H9 (cell line): ENCODE data around the gene INTS4. TPM values are rescaled to one million over a fixed set of nuclear protein-coding genes. Genes with fewer than 3 reads are reported as not detected.

Experiments used
- DNase-seq: peaks from one replicate; pipeline ENCODE4 v3.0.0-alpha.2; 2017
- H2AFZ ChIP-seq: one replicate; pipeline ENCODE4 v1.6.1; 2013; ENCODE audit warnings: mild to moderate bottlenecking, low read length, control low read depth, moderate library complexity
- H2AK5ac ChIP-seq: 2 replicates; pipeline ENCODE4 v1.6.1; 2013; ENCODE audit warnings: low read length, control low read depth, mixed read lengths; ENCODE audit not compliant: insufficient read length
- H2BK120ac ChIP-seq: one replicate; pipeline ENCODE4 v1.6.1; 2013; ENCODE audit warnings: low read depth, mild to moderate bottlenecking, low read length, control low read depth, inconsistent platforms; ENCODE audit not compliant: poor library complexity, severe bottlenecking
- H2BK12ac ChIP-seq: 2 replicates; pipeline ENCODE4 v1.6.1; 2013; ENCODE audit warnings: low read length, control low read depth, mixed read lengths, low read depth; ENCODE audit not compliant: insufficient read length
- H2BK15ac ChIP-seq: 2 replicates; pipeline ENCODE4 v1.6.1; 2013; ENCODE audit warnings: low read depth, low read length, control low read depth
- H2BK20ac ChIP-seq: one replicate; pipeline ENCODE4 v1.6.1; 2013; ENCODE audit warnings: low read depth, mild to moderate bottlenecking, low read length, control low read depth, inconsistent platforms; ENCODE audit not compliant: poor library complexity, severe bottlenecking
- H2BK5ac ChIP-seq: 2 replicates; pipeline ENCODE4 v1.6.1; 2013; ENCODE audit warnings: low read length, control low read depth, mixed read lengths; ENCODE audit not compliant: insufficient read length
- H3K14ac ChIP-seq: 2 replicates; pipeline ENCODE4 v1.6.1; 2013; ENCODE audit warnings: low read length, control low read depth; ENCODE audit not compliant: insufficient read depth
- H3K18ac ChIP-seq: 2 replicates; pipeline ENCODE4 v1.6.1; 2013; ENCODE audit warnings: low read depth, mild to moderate bottlenecking, mixed read lengths, low read length, control low read depth; ENCODE audit not compliant: insufficient read length
- H3K23ac ChIP-seq: 2 replicates; pipeline ENCODE4 v1.6.1; 2013; ENCODE audit warnings: low read length, control low read depth, mixed read lengths, low read depth; ENCODE audit not compliant: insufficient read length
- H3K23me2 ChIP-seq: 2 replicates; pipeline ENCODE4 v1.6.1; 2013; ENCODE audit warnings: low read depth, mild to moderate bottlenecking, mixed read lengths, low read length, control low read depth; ENCODE audit not compliant: insufficient read length, poor library complexity, severe bottlenecking
- H3K27ac ChIP-seq: 2 replicates; pipeline ENCODE4 v1.5.1; 2013; ENCODE audit warnings: low read length, control low read depth, mixed read lengths, low read depth; ENCODE audit not compliant: insufficient read length
- H3K27me3 ChIP-seq: 2 replicates; pipeline ENCODE4 v1.6.1; 2013; ENCODE audit warnings: low read length, control low read depth, inconsistent platforms; ENCODE audit not compliant: insufficient read depth
- H3K4ac ChIP-seq: 2 replicates; pipeline ENCODE4 v1.6.1; 2013; ENCODE audit warnings: low read depth, mild to moderate bottlenecking, control low read depth, inconsistent platforms, low read length, moderate library complexity
- H3K4me1 ChIP-seq: 2 replicates; pipeline ENCODE4 v1.6.1; 2013; ENCODE audit warnings: low read length, control low read depth, inconsistent platforms; ENCODE audit not compliant: insufficient read depth
- H3K4me2 ChIP-seq: 2 replicates; pipeline ENCODE4 v1.6.1; 2013; ENCODE audit warnings: low read length, control low read depth, mixed read lengths; ENCODE audit not compliant: insufficient read length, insufficient read depth
- H3K56ac ChIP-seq: 2 replicates; pipeline ENCODE4 v1.6.1; 2013; ENCODE audit warnings: low read depth, mild to moderate bottlenecking, mixed read lengths, low read length, control low read depth; ENCODE audit not compliant: insufficient read length
- H3K79me1 ChIP-seq: 2 replicates; pipeline ENCODE4 v1.6.1; 2013; ENCODE audit warnings: low read depth, mild to moderate bottlenecking, moderate library complexity, low read length, control low read depth, inconsistent platforms; ENCODE audit not compliant: insufficient read depth, poor library complexity, severe bottlenecking
- H3K79me2 ChIP-seq: 2 replicates; pipeline ENCODE4 v1.6.1; 2013; ENCODE audit warnings: low read length, control low read depth, inconsistent platforms; ENCODE audit not compliant: insufficient read depth
- H3K9ac ChIP-seq: 2 replicates; pipeline ENCODE4 v1.6.1; 2013; ENCODE audit warnings: low read length, control low read depth, mixed read lengths; ENCODE audit not compliant: insufficient read length; ENCODE audit errors: extremely low read depth
- H3K9me3 ChIP-seq: one replicate; pipeline ENCODE4 v1.6.1; 2013; ENCODE audit warnings: low read depth, low read length, inconsistent platforms; ENCODE audit not compliant: control insufficient read depth
- H3T11ph ChIP-seq: one replicate; pipeline ENCODE4 v1.6.1; 2013; ENCODE audit warnings: mild to moderate bottlenecking, low read length, control low read depth, inconsistent platforms
- H4K20me1 ChIP-seq: one replicate; pipeline ENCODE4 v1.6.1; 2013; ENCODE audit not compliant: control insufficient read depth, insufficient read length, insufficient read depth
- H4K5ac ChIP-seq: 2 replicates; pipeline ENCODE4 v1.6.1; 2013; ENCODE audit warnings: low read depth, mild to moderate bottlenecking, mixed read lengths, low read length, control low read depth; ENCODE audit not compliant: insufficient read length
- H4K8ac ChIP-seq: replicated peaks from 2 replicates; pipeline ENCODE4 v1.6.1; 2013; ENCODE audit warnings: low read length, control low read depth, mixed read lengths, low read depth; ENCODE audit not compliant: insufficient read length
- H4K91ac ChIP-seq: 2 replicates; pipeline ENCODE4 v1.6.1; 2013; ENCODE audit warnings: low read depth, mild to moderate bottlenecking, moderate library complexity, mixed read lengths, low read length, control low read depth; ENCODE audit not compliant: insufficient read length
- H3K27ac Mint-ChIP-seq, 3 experiments: 2 replicates in 2 of 3; 3 replicates in 1 of 3; pipeline ENCODE4 v1.8.0; 2020 to 2021; ENCODE audit warnings: mixed read lengths in 3 of 3, mild to moderate bottlenecking in 1 of 3, moderate library complexity in 1 of 3
- H3K27me3 Mint-ChIP-seq: 2 replicates; pipeline ENCODE4 v1.8.0; 2021; ENCODE audit warnings: low read depth, mild to moderate bottlenecking, moderate library complexity, mixed read lengths
- H3K36me3 Mint-ChIP-seq, 3 experiments: 2 replicates in 2 of 3; 3 replicates in 1 of 3; pipeline ENCODE4 v1.8.0; 2020 to 2021; ENCODE audit warnings: low read depth in 3 of 3, mixed read lengths in 3 of 3; ENCODE audit not compliant: insufficient read depth in 1 of 3
- H3K4me1 Mint-ChIP-seq, 2 experiments: 2 replicates each; pipeline ENCODE4 v1.8.0; 2020; ENCODE audit warnings: mixed read lengths in 2 of 2
- H3K4me3 Mint-ChIP-seq, 2 experiments: 2 replicates in 1 of 2; 3 replicates in 1 of 2; pipeline ENCODE4 v1.8.0; 2020 to 2021; ENCODE audit warnings: mild to moderate bottlenecking in 2 of 2, mixed read lengths in 2 of 2, moderate library complexity in 1 of 2
- H3K9me3 Mint-ChIP-seq, 2 experiments: 2 replicates in 1 of 2; 3 replicates in 1 of 2; pipeline ENCODE4 v1.8.0; 2020; ENCODE audit warnings: mild to moderate bottlenecking in 2 of 2, mixed read lengths in 2 of 2, moderate library complexity in 1 of 2
- CTCF ChIP-seq: fragments of 200-600 bp; sonication (generic); conservative IDR thresholded peaks from 3 replicates; pipeline ENCODE4 v1.8.0; 2021; ENCODE audit warnings: antibody characterized with exemption, mild to moderate bottlenecking
- WGBS: extraction: QIAGEN DNeasy Blood & Tissue Kit; methylation state at CpG from one replicate; pipeline ENCODE4 v1.1.7; 2013; ENCODE audit warnings: missing lambda C conversion rate, low lambda C conversion rate, mixed read lengths; ENCODE audit not compliant: insufficient read length; ENCODE audit errors: extremely low coverage; 5-methylcytosine and 5-hydroxymethylcytosine counted together
- total RNA-seq: library from RNA; stranded (reverse); gene quantifications from 2 replicates; pipeline ENCODE4 v1.2.1, GENCODE V29; 2021

INTS4 gene
- total RNA-seq, 1 experiment from 2014 or later = 38.6 TPM

GRCh38 chr11:78037056-78037455 is 42.6 kb upstream of the INTS4 start:
- no peak overlapping the region for H2BK15ac ChIP-seq
- no peak overlapping the region for H3K23ac ChIP-seq
- no peak overlapping the region for H3K9ac ChIP-seq
- no peaks in the 10 kb centered on the region for H3K9me3 ChIP-seq
- H3K4ac ChIP-seq = no peak overlapping the region
- TF ChIP-seq CTCF = no peak
- no peaks in the 10 kb centered on the region for H4K20me1 ChIP-seq
- no peak overlapping the region for H2BK120ac ChIP-seq
- no peaks in the 10 kb centered on the region for H3K79me1 ChIP-seq
- Mint-ChIP-seq H3K27me3 (no peaks in the 10 kb centered on the region), H3K4me3 (no peak overlapping the region), H3K9me3 (no peaks in the 10 kb centered on the region; a peak in 1 of 5 replicates), H3K27ac (peak overlapping the region in 1 of 3 experiments; percentile 34; a peak in 1 of 7 replicates), H3K4me1 (peaks cover 13 to 24% of the 10 kb centered on the region in 2 experiments), H3K36me3 (no peaks in the 10 kb centered on the region)
- WGBS = no CpG with 5 or more reads among the region's 3 CpGs
- H2BK12ac ChIP-seq = no peak overlapping the region
- H3K27ac ChIP-seq = no peak overlapping the region
- H2AFZ ChIP-seq = no peak overlapping the region
- H3T11ph ChIP-seq = no peak overlapping the region
- no peak overlapping the region for H4K5ac ChIP-seq
- no peak for DNase-seq
- no peaks in the 10 kb centered on the region for H3K4me1 ChIP-seq
- H3K79me2 ChIP-seq = no peaks in the 10 kb centered on the region
- H2BK5ac ChIP-seq = no peak overlapping the region
- H3K14ac ChIP-seq = no peak overlapping the region
- H4K91ac ChIP-seq = no peak overlapping the region
- H2BK20ac ChIP-seq = no peak overlapping the region
- no peak overlapping the region for H4K8ac ChIP-seq
- H3K18ac ChIP-seq = no peak overlapping the region
- no peak overlapping the region for H3K4me2 ChIP-seq
- H2AK5ac ChIP-seq = no peak overlapping the region
- H3K23me2 ChIP-seq = peaks cover 2% of the 10 kb centered on the region
- no peak overlapping the region for H3K56ac ChIP-seq
- no peaks in the 10 kb centered on the region for H3K27me3 ChIP-seq
